HG02884 (cell line): Measurements from ENCODE around the gene CETN3.
"Not testable (repeated sequence)": the region's sequence is repeated elsewhere in the genome, so short reads cannot be mapped to it uniquely, and the experiment has no call there.

Experiments
- ATAC-seq: cut with Tn5 transposase; IDR thresholded peaks from one replicate; pipeline ENCODE4 v1.9.1; 2021; ENCODE audit warnings: mild to moderate bottlenecking, moderate library complexity; ENCODE audit not compliant: unreplicated experiment

The CETN3 gene

GRCh38 chr5:90384389-90384788 is 25.2 kb downstream of the CETN3 start:
- no peak for ATAC-seq

GRCh38 chr5:90383903-90384302 is 25.7 kb downstream of the CETN3 start:
- no peak for ATAC-seq

- ATAC-seq, result no peak
Observed at GRCh38 chr5:90381213-90381929, 28.2 kb downstream of the CETN3 start.

GRCh38 chr5:90379652-90380051 is 29.9 kb downstream of the CETN3 start:
- no peak for ATAC-seq

- ATAC-seq, result no peak
Observed at GRCh38 chr5:90378752-90379151, 30.8 kb downstream of the CETN3 start.

GRCh38 chr5:90371269-90371668 is 38.3 kb downstream of the CETN3 start:
- not testable (repeated sequence) for ATAC-seq

- peak; percentile 90 for ATAC-seq
Observed at GRCh38 chr5:90368454-90369246, 40.9 kb downstream of the CETN3 start.

- no peak for ATAC-seq
Observed at GRCh38 chr5:90367879-90368278, 41.7 kb downstream of the CETN3 start.

GRCh38 chr5:90366948-90367347 is 42.6 kb downstream of the CETN3 start:
- no peak for ATAC-seq

- ATAC-seq, result no peak
Observed at GRCh38 chr5:90365328-90365727, 44.2 kb downstream of the CETN3 start.

- ATAC-seq, result no peak
Observed at GRCh38 chr5:90359073-90359920, 50.3 kb downstream of the CETN3 start.

- ATAC-seq, result no peak
Observed at GRCh38 chr5:90356622-90357021, 52.9 kb downstream of the CETN3 start.

GRCh38 chr5:90356176-90356575 is 53.4 kb downstream of the CETN3 start:
- ATAC-seq, result no peak

GRCh38 chr5:90355635-90356034 is 53.9 kb downstream of the CETN3 start:
- ATAC-seq, result no peak

- ATAC-seq, result no peak
Observed at GRCh38 chr5:90353254-90353653, 56.3 kb downstream of the CETN3 start.

GRCh38 chr5:90351101-90351500 is 58.5 kb downstream of the CETN3 start:
- no peak for ATAC-seq

- ATAC-seq, result no peak
Observed at GRCh38 chr5:90347462-90347861, 62.1 kb downstream of the CETN3 start.

GRCh38 chr5:90345684-90346083 is 63.9 kb downstream of the CETN3 start:
- no peak for ATAC-seq

GRCh38 chr5:90344689-90345088 is 64.9 kb downstream of the CETN3 start:
- ATAC-seq, result no peak

- ATAC-seq, result not testable (repeated sequence)
Observed at GRCh38 chr5:90343731-90344130, 65.8 kb downstream of the CETN3 start.

- ATAC-seq, result no peak
Observed at GRCh38 chr5:90342576-90342975, 67.0 kb downstream of the CETN3 start.
